Natural killer cell (primary cell): Measurements from ENCODE around the gene CDC42EP3. TPM values are rescaled to one million over a fixed set of nuclear protein-coding genes. Genes with fewer than 3 reads are reported as not detected.

ENCODE experiments used
- ATAC-seq, 3 donors: fragments of 150-1000 bp in 2 of 3; fragments of 200-7000 bp in 1 of 3; cut with Tn5 transposase; 1 replicate in 1 of 3; 2 replicates in 2 of 3; pipeline ENCODE4 v1.10.0; 2021; ENCODE audit warnings: mild to moderate bottlenecking in 2 of 3, moderate library complexity in 2 of 3
- DNase-seq, 2 donors: peaks; one replicate each; pipeline versions ENCODE4 v3.0.0 to v3.0.0-alpha.2; 2013 to 2021; ENCODE audit warnings: mixed read lengths in 1 of 2
- H3K27ac ChIP-seq: one replicate; pipeline ENCODE4 v1.5.1; 2013; ENCODE audit warnings: mild to moderate bottlenecking, low read length
- H3K27me3 ChIP-seq: one replicate; pipeline ENCODE4 v1.6.1; 2013; ENCODE audit warnings: low read length; ENCODE audit not compliant: control insufficient read depth, insufficient read depth
- H3K36me3 ChIP-seq: one replicate; pipeline ENCODE4 v1.6.1; 2013; ENCODE audit warnings: low read length; ENCODE audit not compliant: control insufficient read depth, insufficient read depth
- H3K4me1 ChIP-seq: one replicate; pipeline ENCODE4 v1.6.1; 2013; ENCODE audit warnings: low read length; ENCODE audit not compliant: control insufficient read depth, insufficient read depth
- H3K4me3 ChIP-seq: one replicate; pipeline ENCODE4 v1.5.1; 2013; ENCODE audit warnings: low read length
- H3K9me3 ChIP-seq: one replicate; pipeline ENCODE4 v1.6.1; 2013; ENCODE audit warnings: low read length; ENCODE audit not compliant: control insufficient read depth, insufficient read depth
- H3K27ac Mint-ChIP-seq, 2 donors: one replicate each; pipeline ENCODE4 v1.8.0; 2022; ENCODE audit warnings: mild to moderate bottlenecking in 2 of 2, mixed read lengths in 2 of 2, moderate library complexity in 1 of 2
- H3K27me3 Mint-ChIP-seq, 2 donors: one replicate each; pipeline ENCODE4 v1.8.0; 2022; ENCODE audit warnings: low read depth in 2 of 2, mixed read lengths in 2 of 2
- H3K36me3 Mint-ChIP-seq: one replicate; pipeline ENCODE4 v1.8.0; 2022; ENCODE audit warnings: mixed read lengths
- H3K4me1 Mint-ChIP-seq, 2 donors: one replicate each; pipeline ENCODE4 v1.8.0; 2022; ENCODE audit warnings: mixed read lengths in 2 of 2
- H3K4me3 Mint-ChIP-seq: one replicate; pipeline ENCODE4 v1.8.0; 2022; ENCODE audit warnings: mild to moderate bottlenecking, moderate library complexity, mixed read lengths
- H3K9me3 Mint-ChIP-seq, 2 donors: one replicate each; pipeline ENCODE4 v1.8.0; 2022; ENCODE audit warnings: mixed read lengths in 2 of 2
- CTCF ChIP-seq: fragments of 200-600 bp; IDR thresholded peaks from one replicate; pipeline ENCODE4 v1.8.0; 2022; ENCODE audit warnings: antibody characterized with exemption
- WGBS: methylation state at CpG from one replicate; pipeline ENCODE4 v1.1.7; 2013; ENCODE audit warnings: missing lambda C conversion rate; ENCODE audit not compliant: insufficient coverage; 5-methylcytosine and 5-hydroxymethylcytosine counted together
- intact Hi-C: fragments of 100-400 bp; cut with micrococcal nuclease; formaldehyde crosslinking; loops from one replicate; pipeline ENCODE4 v1.14.2; 2022
- total RNA-seq, 4 donors: library from RNA; stranded (reverse); fragments of 120-200 nt in 1 of 4; gene quantifications; one replicate each; pipeline versions ENCODE4 v1.2.3 to v1.2.4, GENCODE V29; 2013 to 2022

The CDC42EP3 gene
- total RNA-seq, 3 donors from 2014 or later (not counting 1 experiment from before 2014, with no cell fraction given), result 73.9 to 105 (median 84.6) TPM

GRCh38 chr2:37669446-37669845 lies 2.0 kb downstream of the CDC42EP3 start:
- peak overlapping the region; percentile 93 for H3K4me3 ChIP-seq
- intact Hi-C loops, result no loop called here
- Mint-ChIP-seq H3K27me3 (no peaks in the 10 kb centered on the region), H3K4me1 (peaks cover 68 to 80% of the 10 kb centered on the region in 2 donors), H3K27ac (peak overlapping the region; percentile 91 to 96), H3K36me3 (no peaks in the 10 kb centered on the region), H3K9me3 (no peaks in the 10 kb centered on the region), H3K4me3 (peak overlapping the region; percentile 97)
- DNase-seq (no peak), ATAC-seq (no peak)
- no peaks in the 10 kb centered on the region for H3K27me3 ChIP-seq
- H3K36me3 ChIP-seq, result peaks cover 9% of the 10 kb centered on the region
- H3K9me3 ChIP-seq, result no peaks in the 10 kb centered on the region
- WGBS, result 76% methylated on average over 3 of the region's 3 CpGs
- peaks cover 31% of the 10 kb centered on the region for H3K4me1 ChIP-seq
- no peak overlapping the region for H3K27ac ChIP-seq
- no peak for TF ChIP-seq CTCF

- no peaks in the 10 kb centered on the region for H3K9me3 Mint-ChIP-seq
- Histone ChIP-seq H3K4me1 (peaks cover 45% of the 10 kb centered on the region), H3K36me3 (peaks cover 16% of the 10 kb centered on the region), H3K9me3 (no peaks in the 10 kb centered on the region), H3K27me3 (no peaks in the 10 kb centered on the region), H3K27ac (no peak overlapping the region), H3K4me3 (no peak overlapping the region)
- DNase-seq, result no peak
- H3K36me3 Mint-ChIP-seq, result no peaks in the 10 kb centered on the region
- H3K4me1 Mint-ChIP-seq, result peaks cover 78 to 79% of the 10 kb centered on the region in 2 donors
- no peak for TF ChIP-seq CTCF
- peak overlapping the region; percentile 97 for H3K4me3 Mint-ChIP-seq
- WGBS, result 88% methylated on average over 2 of the region's 2 CpGs
- no peaks in the 10 kb centered on the region for H3K27me3 Mint-ChIP-seq
- intact Hi-C loops, result no loop called here
- peak overlapping the region; percentile 91 to 96 for H3K27ac Mint-ChIP-seq
- no peak for ATAC-seq
Measured at GRCh38 chr2:37667704-37668103, 3.7 kb downstream of the CDC42EP3 start.

GRCh38 chr2:37666772-37667171 lies 4.7 kb downstream of the CDC42EP3 start:
- WGBS, result 88% methylated on average over 2 of the region's 2 CpGs
- no peak overlapping the region for H3K27ac ChIP-seq
- Mint-ChIP-seq H3K4me3 (peak overlapping the region; percentile 13), H3K27me3 (no peaks in the 10 kb centered on the region), H3K9me3 (no peaks in the 10 kb centered on the region), H3K27ac (peak overlapping the region; percentile 91 to 96), H3K4me1 (peaks cover 85 to 86% of the 10 kb centered on the region in 2 donors), H3K36me3 (no peaks in the 10 kb centered on the region)
- intact Hi-C loops, result no loop called here
- no peak for TF ChIP-seq CTCF
- H3K36me3 ChIP-seq, result peaks cover 22% of the 10 kb centered on the region
- no peak overlapping the region for H3K4me3 ChIP-seq
- H3K4me1 ChIP-seq, result peaks cover 52% of the 10 kb centered on the region
- no peaks in the 10 kb centered on the region for H3K27me3 ChIP-seq
- no peaks in the 10 kb centered on the region for H3K9me3 ChIP-seq
- ATAC-seq (no peak), DNase-seq (no peak)
